Stimulated activated naive CD4-positive, alpha-beta T cell (primary cell): ENCODE results near the gene BRSK2.

Source experiments
- DNase-seq, 6 experiments: peaks; one replicate each; lab custom pipeline; 2025; lab: John Stamatoyannopoulos, UW

The BRSK2 gene

GRCh38 chr11:1437500-1437899 is 47.8 kb downstream of the BRSK2 start:
- no peak for DNase-seq

GRCh38 chr11:1438261-1438966 is 48.7 kb downstream of the BRSK2 start:
- DNase-seq = no peak

GRCh38 chr11:1438967-1439330 is 49.2 kb downstream of the BRSK2 start:
- DNase-seq = no peak

- DNase-seq = no peak
These were observed 49.6 kb downstream of the BRSK2 start for GRCh38 chr11:1439341-1439740.

GRCh38 chr11:1440066-1440465 is 50.3 kb downstream of the BRSK2 start:
- no peak for DNase-seq

GRCh38 chr11:1440496-1440895 is 50.8 kb downstream of the BRSK2 start:
- no peak for DNase-seq

- DNase-seq = no peak
These were observed 52.4 kb downstream of the BRSK2 start for GRCh38 chr11:1442163-1442562.

- no peak for DNase-seq
These were observed 53.2 kb downstream of the BRSK2 start for GRCh38 chr11:1442807-1443366.

- no peak for DNase-seq
These were observed 54.0 kb downstream of the BRSK2 start for GRCh38 chr11:1443737-1444136.

- no peak for DNase-seq
These were observed 54.6 kb downstream of the BRSK2 start for GRCh38 chr11:1444321-1444720.

- no peak for DNase-seq
These were observed 55.2 kb downstream of the BRSK2 start for GRCh38 chr11:1444823-1445422.

- DNase-seq = no peak
These were observed 56.2 kb downstream of the BRSK2 start for GRCh38 chr11:1445741-1446445.

- no peak for DNase-seq
These were observed 56.9 kb downstream of the BRSK2 start for GRCh38 chr11:1446623-1447022.

GRCh38 chr11:1447845-1448825 is 58.4 kb downstream of the BRSK2 start:
- no peak for DNase-seq

GRCh38 chr11:1448882-1449281 is 59.1 kb downstream of the BRSK2 start:
- no peak for DNase-seq

GRCh38 chr11:1449490-1450243 is 59.9 kb downstream of the BRSK2 start:
- no peak for DNase-seq

- DNase-seq = no peak
These were observed 60.7 kb downstream of the BRSK2 start for GRCh38 chr11:1450344-1450875.

- DNase-seq = no peak
These were observed 61.4 kb downstream of the BRSK2 start for GRCh38 chr11:1450949-1451710.

GRCh38 chr11:1451781-1452470 is 62.2 kb downstream of the BRSK2 start:
- DNase-seq = no peak
